GM18498 (cell line): Measurements from ENCODE around the gene CLEC18C.
"Not testable (repeated sequence)": the region's sequence is repeated elsewhere in the genome, so short reads cannot be mapped to it uniquely, and the experiment has no call there.

Experiments used
- ATAC-seq: cut with Tn5 transposase; IDR thresholded peaks from one replicate; pipeline ENCODE4 v1.9.1; 2021; ENCODE audit warnings: mild to moderate bottlenecking, moderate library complexity; ENCODE audit not compliant: unreplicated experiment

The CLEC18C gene

GRCh38 chr16:70204010-70204409 is 30.4 kb downstream of the CLEC18C start:
- ATAC-seq: not testable (repeated sequence)

- not testable (repeated sequence) for ATAC-seq
These were observed 31.2 kb downstream of the CLEC18C start for GRCh38 chr16:70204668-70205405.

GRCh38 chr16:70206382-70206781 is 32.8 kb downstream of the CLEC18C start:
- ATAC-seq: not testable (repeated sequence)

GRCh38 chr16:70218586-70218985 is 45.0 kb downstream of the CLEC18C start:
- ATAC-seq: not testable (repeated sequence)

- ATAC-seq: not testable (repeated sequence)
These were observed 49.0 kb downstream of the CLEC18C start for GRCh38 chr16:70222574-70222973.

- ATAC-seq: not testable (repeated sequence)
These were observed 49.6 kb downstream of the CLEC18C start for GRCh38 chr16:70223216-70223615.

- ATAC-seq: not testable (repeated sequence)
These were observed 50.5 kb downstream of the CLEC18C start for GRCh38 chr16:70223971-70224513.

- ATAC-seq: not testable (repeated sequence)
These were observed 51.1 kb downstream of the CLEC18C start for GRCh38 chr16:70224645-70225044.

GRCh38 chr16:70225430-70225829 is 51.8 kb downstream of the CLEC18C start:
- not testable (repeated sequence) for ATAC-seq

GRCh38 chr16:70226024-70226423 is 52.4 kb downstream of the CLEC18C start:
- ATAC-seq: not testable (repeated sequence)

GRCh38 chr16:70231831-70232230 is 58.2 kb downstream of the CLEC18C start:
- ATAC-seq: not testable (repeated sequence)
